NOMO-1 treated with DMSO at 0.1 percent for 48 hours (cell line): Measurements from ENCODE around the gene PKHD1.
A peak's percentile ranks its signal among the peaks of the same experiment; 100 is the strongest.

ENCODE experiments used
- DNase-seq: peaks from one replicate; lab custom pipeline; 2025; ENCODE audit not compliant: unreplicated experiment; lab: John Stamatoyannopoulos, UW

The PKHD1 gene

DNA sequence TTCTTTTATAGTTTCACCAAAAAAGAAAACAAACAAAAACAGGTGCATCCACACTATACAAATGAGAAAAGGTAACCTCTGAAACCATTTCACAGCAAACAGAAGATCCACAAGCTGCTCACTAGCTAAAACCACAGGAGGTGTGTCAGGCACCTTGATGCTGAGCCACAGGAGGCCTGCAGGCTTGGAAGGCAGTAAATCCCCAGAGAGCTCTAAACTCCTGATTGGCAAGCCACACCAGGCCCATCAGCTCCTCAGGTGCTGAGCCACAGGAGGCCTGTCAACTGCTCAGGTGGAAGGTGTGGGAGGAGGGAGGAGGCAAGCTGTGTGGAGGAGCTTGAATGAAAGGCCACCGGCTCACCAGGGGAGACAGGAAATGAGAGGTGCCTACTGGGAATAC lies 273.0 kb downstream of the PKHD1 start:
- DNase-seq, result no peak

- no peak for DNase-seq
These were observed 273.5 kb downstream of the PKHD1 start for GRCh38 chr6:51813904-51814303.

- DNase-seq, result no peak
These were observed 275.2 kb downstream of the PKHD1 start for GRCh38 chr6:51812231-51812630.

DNA sequence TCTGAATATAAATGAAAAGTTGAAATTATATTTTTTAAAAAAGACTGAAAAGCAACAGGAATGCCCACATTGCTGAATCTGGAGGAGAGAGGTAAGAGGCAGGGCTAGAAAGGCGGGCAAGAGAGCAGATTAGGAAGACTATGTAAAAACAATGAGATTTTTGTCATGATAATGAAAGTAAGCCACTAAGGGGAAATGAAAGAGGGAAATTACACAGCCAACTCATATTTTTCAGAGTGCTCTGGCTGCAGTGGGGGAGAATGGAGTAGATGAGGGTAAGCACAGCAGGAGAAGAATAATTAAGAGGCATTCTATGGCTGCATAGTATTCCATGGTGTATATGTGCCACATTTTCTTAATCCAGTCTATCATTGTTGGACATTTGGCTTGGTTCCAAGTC lies 281.9 kb downstream of the PKHD1 start:
- DNase-seq, result peak; percentile 22

DNA sequence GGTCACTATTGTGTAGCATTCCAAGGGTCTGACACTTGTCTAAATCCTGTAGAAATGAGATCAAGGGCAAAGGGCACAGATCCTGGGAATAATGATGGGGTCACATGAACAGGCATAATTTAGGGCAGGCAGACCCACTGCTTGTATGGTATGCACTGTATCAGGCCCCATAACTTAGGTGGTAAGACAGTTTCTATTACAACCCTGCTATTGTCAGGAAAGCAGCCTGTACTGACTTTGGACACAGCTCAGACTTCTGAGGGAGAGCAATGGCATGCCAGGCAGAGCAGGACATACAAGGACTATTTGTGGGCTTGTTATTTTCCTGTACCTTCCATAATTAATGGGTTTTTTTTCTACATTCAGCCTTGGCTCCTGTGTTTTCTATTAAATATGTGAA lies 286.8 kb downstream of the PKHD1 start:
- no peak for DNase-seq

- DNase-seq, result no peak
These were observed 294.0 kb downstream of the PKHD1 start for GRCh38 chr6:51793393-51793792.

DNA sequence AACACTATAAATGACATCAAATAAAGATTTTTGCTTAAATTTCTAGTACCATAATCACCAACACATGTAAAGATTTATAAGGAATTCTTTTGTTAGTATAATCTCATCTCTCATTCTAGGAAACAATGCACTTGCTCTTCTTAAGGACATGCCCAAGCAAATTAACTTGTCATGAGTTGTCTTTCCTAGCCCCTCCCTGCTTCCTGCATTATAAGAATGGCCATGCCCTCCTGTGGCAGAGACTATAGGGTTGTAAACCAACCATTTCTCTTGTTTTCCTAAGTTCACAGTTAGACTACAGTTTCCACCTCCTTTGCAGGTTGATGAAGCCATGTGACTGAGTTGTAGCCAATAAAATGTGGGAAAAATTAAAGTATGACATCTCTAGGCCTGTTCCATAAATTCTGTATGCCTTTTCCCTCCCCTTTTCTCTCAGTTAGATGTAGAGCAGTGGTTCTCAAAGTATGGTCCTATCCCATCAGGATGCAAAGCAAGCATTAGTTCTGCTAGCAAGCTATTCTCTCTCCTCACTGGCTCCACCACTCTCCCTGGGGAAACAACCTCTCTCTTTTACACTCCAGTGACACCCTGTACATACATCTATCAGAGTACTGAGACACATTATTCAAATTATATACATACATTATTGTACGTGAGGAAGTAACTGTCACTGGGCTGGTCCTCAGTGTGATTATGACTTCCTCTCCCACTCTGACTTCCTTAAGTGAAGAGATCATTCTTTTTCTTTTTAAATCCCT lies 295.0 kb downstream of the PKHD1 start:
- no peak for DNase-seq

GRCh38 chr6:51790946-51791345 lies 296.5 kb downstream of the PKHD1 start:
- DNase-seq, result no peak

GRCh38 chr6:51788121-51788520 lies 299.3 kb downstream of the PKHD1 start:
- DNase-seq, result no peak

DNA sequence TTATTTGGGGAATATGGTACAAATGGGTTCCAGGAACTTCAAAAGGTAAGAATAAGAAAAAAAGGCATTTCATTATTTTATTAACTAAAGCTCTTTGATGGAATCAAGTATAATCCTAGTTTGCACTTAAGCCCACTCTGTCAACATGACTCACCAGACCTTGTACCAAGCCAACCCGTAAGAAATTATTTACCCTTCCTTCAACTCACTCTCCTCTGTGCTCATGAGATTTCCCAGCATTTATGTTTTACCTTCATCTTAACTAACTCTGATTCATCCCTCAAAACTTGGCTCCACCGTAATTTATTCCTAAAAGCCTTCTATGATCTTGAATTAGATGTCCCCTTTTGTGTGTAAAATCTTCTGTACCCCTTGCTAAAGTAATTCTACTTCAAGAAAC lies 308.7 kb downstream of the PKHD1 start:
- DNase-seq, result no peak

DNA sequence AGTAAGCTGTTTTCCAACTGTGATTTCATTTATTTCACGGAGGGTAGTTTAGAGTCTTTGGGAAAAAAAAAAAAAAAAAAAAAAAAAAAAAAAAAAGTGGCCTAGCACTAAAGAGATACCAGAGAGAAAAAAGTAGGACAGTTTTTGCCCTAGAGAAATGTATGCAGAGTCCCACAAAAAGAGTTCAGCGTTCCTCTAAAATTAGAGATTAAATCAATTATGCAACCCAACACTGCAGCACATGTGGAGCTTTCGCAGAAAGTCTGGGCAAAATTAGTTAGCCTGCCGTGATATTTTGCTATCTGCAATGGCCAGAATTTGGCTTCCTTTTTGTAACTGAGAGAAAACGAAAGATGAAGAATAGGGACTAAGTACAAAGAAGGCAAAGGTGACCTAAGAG lies 309.8 kb downstream of the PKHD1 start:
- no peak for DNase-seq

DNA sequence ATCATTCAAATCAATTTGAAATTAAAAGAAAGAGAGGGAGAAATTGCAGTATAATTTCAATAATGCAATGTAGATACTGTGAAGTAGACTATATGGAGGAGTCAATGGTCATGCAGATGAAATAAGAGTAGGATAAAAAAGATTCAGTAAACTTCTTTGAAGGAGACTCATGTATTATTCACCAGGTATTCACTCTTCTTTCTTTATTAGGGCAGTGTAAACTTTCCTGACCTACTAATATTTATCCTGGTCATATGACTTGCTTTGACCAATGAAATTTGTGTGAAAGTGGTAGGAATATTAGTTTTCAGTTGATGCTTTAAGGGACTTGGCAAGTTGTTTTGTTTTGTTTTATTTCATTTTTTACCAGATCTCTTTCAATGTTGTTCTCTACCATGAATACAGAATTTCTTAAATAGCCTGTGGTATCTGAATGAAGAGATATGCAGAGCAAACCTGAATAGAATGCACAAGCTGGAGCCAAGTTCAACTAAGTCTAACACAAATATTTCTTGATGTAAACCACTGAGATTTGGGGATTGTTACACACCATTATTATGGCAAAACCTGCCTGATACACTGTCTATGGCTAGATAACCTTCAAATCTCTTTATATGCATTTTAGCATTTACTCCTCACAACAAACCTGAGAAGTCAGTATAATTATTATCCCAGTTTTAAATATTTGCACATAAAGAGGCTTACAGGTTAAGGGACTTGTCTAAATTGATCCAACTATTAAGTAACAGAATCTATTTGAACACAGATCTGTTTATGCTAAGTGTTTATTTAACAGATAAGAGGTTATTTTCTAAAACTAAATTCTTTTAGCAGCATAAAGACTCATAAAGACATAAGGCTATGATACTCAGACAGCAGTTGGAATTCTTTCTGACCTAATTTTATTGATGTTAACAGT lies 311.2 kb downstream of the PKHD1 start:
- DNase-seq, result no peak

- no peak for DNase-seq
These were observed 319.3 kb downstream of the PKHD1 start for GRCh38 chr6:51768087-51768486.

- no peak for DNase-seq
These were observed 322.2 kb downstream of the PKHD1 start for GRCh38 chr6:51765230-51765629.

GRCh38 chr6:51753635-51754034 lies 333.8 kb downstream of the PKHD1 start:
- DNase-seq, result peak; percentile 0

GRCh38 chr6:51743999-51744398 lies 343.4 kb downstream of the PKHD1 start:
- no peak for DNase-seq

- DNase-seq, result no peak
These were observed 346.8 kb downstream of the PKHD1 start for GRCh38 chr6:51740658-51741057.

GRCh38 chr6:51738614-51739013 lies 348.8 kb downstream of the PKHD1 start:
- DNase-seq, result no peak

- DNase-seq, result no peak
These were observed 349.6 kb downstream of the PKHD1 start for GRCh38 chr6:51737580-51738360.

- DNase-seq, result no peak
These were observed 362.3 kb downstream of the PKHD1 start for GRCh38 chr6:51725155-51725554.

DNA sequence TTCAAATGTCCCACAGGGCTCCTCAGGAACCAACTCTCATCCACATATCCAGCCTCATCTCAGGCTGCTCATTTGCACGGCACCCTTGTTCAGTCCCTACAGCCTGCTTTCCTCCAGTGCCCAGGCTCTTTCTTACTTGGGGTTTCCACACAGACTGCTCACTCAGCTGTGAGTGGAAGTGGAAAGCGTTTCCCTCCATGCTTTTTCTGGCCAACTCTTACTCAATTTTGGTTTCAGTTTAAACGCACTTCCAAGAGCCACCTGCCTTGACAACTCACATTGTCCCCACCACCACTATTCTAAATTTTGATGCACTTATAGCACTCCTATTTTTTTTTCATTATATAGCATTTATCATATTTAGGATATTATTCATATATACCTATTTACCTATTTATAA lies 367.1 kb downstream of the PKHD1 start:
- DNase-seq, result no peak
